Tibial artery (tissue), 4 donors: ENCODE measurements around the gene IPCEF1.
"Not testable (repeated sequence)": the region's sequence is repeated elsewhere in the genome, so short reads cannot be mapped to it uniquely, and the experiment has no call there.

Experiments used
- DNase-seq, 2 donors: peaks; one replicate each; pipeline ENCODE4 v3.0.0-alpha.2; 2019
- H3K27ac ChIP-seq, 2 donors: fragments of 200-600 bp; sonication (generic) in 1 of 2; 1 replicate in 1 of 2; 2 replicates in 1 of 2; pipeline ENCODE4 v1.5.1; 2018 to 2019; ENCODE audit warnings: mild to moderate bottlenecking in 1 of 2
- H3K27me3 ChIP-seq, 2 donors: fragments of 200-600 bp; sonication (generic) in 1 of 2; one replicate each; pipeline versions ENCODE4 v1.5.1 to v1.6.0; 2016 to 2019
- H3K36me3 ChIP-seq, 3 donors: fragments of 200-600 bp; sonication (generic) in 2 of 3; one replicate each; pipeline ENCODE4 v1.5.1; 2016 to 2019; ENCODE audit warnings: mild to moderate bottlenecking in 2 of 3
- H3K4me1 ChIP-seq, 4 donors: fragments of 200-600 bp; sonication (generic) in 2 of 4; 1 replicate in 3 of 4; 2 replicates in 1 of 4; pipeline ENCODE4 v1.5.1; 2016 to 2019
- H3K4me3 ChIP-seq, 2 donors: fragments of 200-600 bp; sonication (generic) in 1 of 2; 1 replicate in 1 of 2; 2 replicates in 1 of 2; pipeline ENCODE4 v1.5.1; 2018 to 2019; ENCODE audit warnings: mild to moderate bottlenecking in 2 of 2
- H3K9me3 ChIP-seq, 3 donors: fragments of 200-600 bp; sonication (generic) in 1 of 3; one replicate each; pipeline ENCODE4 v1.5.1; 2016 to 2019
- intact Hi-C: fragments of 100-400 bp; cut with DNase I; formaldehyde crosslinking; loops from one replicate; pipeline ENCODE4 v1.15.0; 2023; ENCODE audit warnings: low total_unique reads
- TF ChIP-seq, protein P1 (sequence below), 2 experiments: fragments of 200-600 bp in 1 of 2; fragments of 450-650 bp in 1 of 2; IDR thresholded peaks; one replicate each; pipeline ENCODE4 v1.5.1; 2017 to 2019; ENCODE audit warnings: antibody characterized with exemption in 2 of 2, mild to moderate bottlenecking in 1 of 2, moderate library complexity in 1 of 2

IPCEF1 gene

GRCh38 chr6:154245506-154245905, 111.1 kb downstream of the IPCEF1 start:
- no peak for DNase-seq
- Histone ChIP-seq H3K4me3 (no peak overlapping the region), H3K9me3 (no peaks in the 10 kb centered on the region), H3K27me3 (no peaks in the 10 kb centered on the region), H3K27ac (no peak overlapping the region), H3K36me3 (no peaks in the 10 kb centered on the region), H3K4me1 (no peaks in the 10 kb centered on the region)
- TF ChIP-seq, protein P1, sequence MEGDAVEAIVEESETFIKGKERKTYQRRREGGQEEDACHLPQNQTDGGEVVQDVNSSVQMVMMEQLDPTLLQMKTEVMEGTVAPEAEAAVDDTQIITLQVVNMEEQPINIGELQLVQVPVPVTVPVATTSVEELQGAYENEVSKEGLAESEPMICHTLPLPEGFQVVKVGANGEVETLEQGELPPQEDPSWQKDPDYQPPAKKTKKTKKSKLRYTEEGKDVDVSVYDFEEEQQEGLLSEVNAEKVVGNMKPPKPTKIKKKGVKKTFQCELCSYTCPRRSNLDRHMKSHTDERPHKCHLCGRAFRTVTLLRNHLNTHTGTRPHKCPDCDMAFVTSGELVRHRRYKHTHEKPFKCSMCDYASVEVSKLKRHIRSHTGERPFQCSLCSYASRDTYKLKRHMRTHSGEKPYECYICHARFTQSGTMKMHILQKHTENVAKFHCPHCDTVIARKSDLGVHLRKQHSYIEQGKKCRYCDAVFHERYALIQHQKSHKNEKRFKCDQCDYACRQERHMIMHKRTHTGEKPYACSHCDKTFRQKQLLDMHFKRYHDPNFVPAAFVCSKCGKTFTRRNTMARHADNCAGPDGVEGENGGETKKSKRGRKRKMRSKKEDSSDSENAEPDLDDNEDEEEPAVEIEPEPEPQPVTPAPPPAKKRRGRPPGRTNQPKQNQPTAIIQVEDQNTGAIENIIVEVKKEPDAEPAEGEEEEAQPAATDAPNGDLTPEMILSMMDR (IDR thresholded peaks at IDR 0.05) = no peak
- intact Hi-C loops = no loop called here

GRCh38 chr6:154243793-154244750, 112.5 kb downstream of the IPCEF1 start:
- Histone ChIP-seq H3K4me3 (no peak overlapping the region), H3K9me3 (no peaks in the 10 kb centered on the region), H3K27ac (no peak overlapping the region), H3K27me3 (no peaks in the 10 kb centered on the region), H3K4me1 (no peaks in the 10 kb centered on the region), H3K36me3 (no peaks in the 10 kb centered on the region)
- no peak for DNase-seq
- TF ChIP-seq, protein P1 (IDR thresholded peaks at IDR 0.05) = no peak
- intact Hi-C loops = no loop called here

DNA sequence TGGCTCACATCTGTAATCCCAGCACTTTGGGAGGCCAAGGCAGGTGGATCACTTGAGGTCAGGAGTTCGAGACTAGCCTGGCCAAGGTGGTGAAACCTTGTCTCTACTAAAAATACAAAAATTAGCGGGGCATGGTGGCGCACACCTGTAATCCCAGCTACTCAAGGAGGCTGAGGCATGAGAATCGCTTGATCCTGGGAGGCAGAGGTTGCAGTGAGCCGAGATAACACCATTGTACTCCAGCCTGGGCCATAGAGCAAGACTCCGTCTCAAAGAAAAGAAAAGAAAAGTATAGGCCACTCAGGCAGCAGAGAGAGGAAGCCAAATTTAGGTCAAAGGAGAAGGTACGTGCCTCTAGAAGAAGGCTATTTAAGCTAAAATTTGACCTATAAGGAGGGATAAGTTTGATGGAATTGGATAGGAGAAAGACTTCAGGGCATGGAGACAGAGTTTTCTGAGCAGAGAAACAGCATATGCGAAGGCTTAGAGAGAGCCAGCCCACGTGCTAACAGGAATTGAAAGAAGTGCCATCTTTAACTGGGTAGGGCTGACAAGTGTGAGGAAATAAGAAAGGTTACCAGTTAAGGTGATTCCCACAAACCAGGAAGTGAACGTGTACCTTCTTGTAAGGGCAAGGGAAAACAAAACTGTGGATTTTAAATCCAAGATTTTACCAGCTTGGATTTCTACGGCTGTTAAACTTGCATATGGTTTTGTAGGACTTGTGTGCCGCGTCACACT, 113.8 kb downstream of the IPCEF1 start:
- TF ChIP-seq, protein P1 (IDR thresholded peaks at IDR 0.05) = no peak
- H3K36me3 ChIP-seq = no peaks in the 10 kb centered on the region
- no peaks in the 10 kb centered on the region for H3K9me3 ChIP-seq
- intact Hi-C loops = no loop called here
- H3K4me1 ChIP-seq = no peaks in the 10 kb centered on the region
- no peaks in the 10 kb centered on the region for H3K27me3 ChIP-seq
- no peak overlapping the region for H3K27ac ChIP-seq
- H3K4me3 ChIP-seq = no peak overlapping the region
- DNase-seq = no peak

- H3K4me1 ChIP-seq = no peaks in the 10 kb centered on the region
- no peak overlapping the region for H3K27ac ChIP-seq
- H3K36me3 ChIP-seq = no peaks in the 10 kb centered on the region
- H3K9me3 ChIP-seq = no peaks in the 10 kb centered on the region
- DNase-seq = no peak
- H3K4me3 ChIP-seq = no peak overlapping the region
- intact Hi-C loops = no loop called here
- TF ChIP-seq, protein P1 (IDR thresholded peaks at IDR 0.05) = no peak
- no peaks in the 10 kb centered on the region for H3K27me3 ChIP-seq
Observed at GRCh38 chr6:154241581-154241980, 115.0 kb downstream of the IPCEF1 start.

- H3K4me1 ChIP-seq, H3K27ac ChIP-seq, H3K36me3 ChIP-seq, DNase-seq, H3K9me3 ChIP-seq, H3K27me3 ChIP-seq, H3K4me3 ChIP-seq, intact Hi-C loops: not testable (repeated sequence)
Observed at GRCh38 chr6:154241061-154241460, 115.5 kb downstream of the IPCEF1 start.

GRCh38 chr6:154239392-154239791, 117.2 kb downstream of the IPCEF1 start:
- Histone ChIP-seq H3K36me3 (no peaks in the 10 kb centered on the region), H3K27me3 (no peaks in the 10 kb centered on the region), H3K4me3 (no peak overlapping the region), H3K4me1 (no peaks in the 10 kb centered on the region), H3K27ac (no peak overlapping the region), H3K9me3 (no peaks in the 10 kb centered on the region)
- no peak for DNase-seq
- TF ChIP-seq, protein P1 (IDR thresholded peaks at IDR 0.05) = no peak
- intact Hi-C loops = no loop called here
